Measurements from ENCODE around the gene LDLRAD3.

DNA sequence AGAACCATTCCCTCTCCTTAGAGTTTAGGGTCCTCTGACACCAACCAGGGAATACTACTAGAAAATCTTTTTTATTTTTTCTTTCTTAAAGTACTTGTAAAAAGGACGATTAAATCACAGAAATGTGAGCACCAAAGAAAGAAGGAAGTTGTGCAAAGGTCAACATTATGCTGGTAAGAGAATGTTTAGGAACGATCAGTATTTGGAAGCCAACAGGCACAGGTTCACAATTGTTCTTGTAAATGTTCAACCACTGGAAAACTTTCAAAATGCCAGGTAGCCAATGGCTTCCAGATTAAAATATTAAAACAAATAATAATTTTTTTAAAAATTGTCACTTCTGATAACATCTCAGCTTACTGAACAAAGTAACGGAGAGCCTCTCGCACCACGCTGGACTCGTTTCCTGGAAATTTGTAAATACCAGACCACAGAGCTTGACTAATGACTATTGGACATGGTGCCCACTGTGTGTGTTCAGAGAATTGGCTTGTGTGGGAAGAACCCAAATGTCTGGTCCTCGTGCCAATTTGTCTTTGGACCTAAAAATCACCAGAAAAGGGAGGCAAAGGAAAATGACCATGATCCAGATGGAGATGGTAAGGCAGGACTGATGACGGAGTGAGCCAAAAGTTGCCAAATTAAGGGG is 324.6 kb downstream of the LDLRAD3 start:
- TF ChIP-seq GATA3 (IDR thresholded peaks at IDR 0.05; ENCODE audit: low read depth, low read length) = no peak
- no peak for TF ChIP-seq GATA2 (IDR thresholded peaks at IDR 0.05; ENCODE audit: low read depth, low read length)

Measured in SH-SY5Y (cell line).